Endothelial cell of umbilical vein (primary cell): ENCODE results near the gene MUC5AC.

Experiments
- EZH2 ChIP-seq: IDR thresholded peaks from 2 replicates; pipeline ENCODE4 v1.6.1; 2012; ENCODE audit warnings: borderline replicate concordance, low read depth, mild to moderate bottlenecking, moderate library complexity, low read length, inconsistent platforms; ENCODE audit not compliant: severe bottlenecking
- FOS ChIP-seq: IDR thresholded peaks from 2 replicates; pipeline ENCODE4 v1.6.1; 2011; ENCODE audit warnings: mild to moderate bottlenecking, low read length, moderate library complexity, borderline replicate concordance; ENCODE audit not compliant: insufficient read depth
- GATA2 ChIP-seq: IDR thresholded peaks from 2 replicates; pipeline ENCODE4 v1.7.0; 2011; ENCODE audit warnings: low read depth, mild to moderate bottlenecking, moderate library complexity, mixed read lengths, low read length; ENCODE audit not compliant: insufficient read length, insufficient read depth
- JUN ChIP-seq: IDR thresholded peaks from 2 replicates; pipeline ENCODE4 v1.6.1; 2011; ENCODE audit warnings: borderline replicate concordance, low read depth; ENCODE audit not compliant: insufficient read length, insufficient read depth
- POLR2A ChIP-seq: IDR thresholded peaks from 2 replicates; pipeline ENCODE4 v1.6.1; 2012; ENCODE audit warnings: low read depth, mild to moderate bottlenecking, control low read depth, low read length
- POLR2AphosphoS5 ChIP-seq: IDR thresholded peaks from 2 replicates; pipeline ENCODE4 v1.6.1; 2012; ENCODE audit warnings: low read depth, mild to moderate bottlenecking, control low read depth, low read length, moderate library complexity; ENCODE audit not compliant: insufficient read depth
- TF ChIP-seq, protein P1 (sequence below), 2 donors: IDR thresholded peaks; 1 replicate in 1 of 2; 2 replicates in 1 of 2; pipeline ENCODE4 v1.5.1; 2011; ENCODE audit warnings: low read length in 2 of 2, mild to moderate bottlenecking in 2 of 2, moderate library complexity in 2 of 2, control low read depth in 1 of 2, inconsistent platforms in 1 of 2, low read depth in 1 of 2; ENCODE audit not compliant: insufficient read depth in 1 of 2; ENCODE audit errors: extremely low read depth in 1 of 2
- TF ChIP-seq, protein P2 (sequence below): IDR thresholded peaks from 2 replicates; pipeline ENCODE4 v1.6.1; 2011; ENCODE audit not compliant: insufficient read depth, insufficient read length

DNA sequence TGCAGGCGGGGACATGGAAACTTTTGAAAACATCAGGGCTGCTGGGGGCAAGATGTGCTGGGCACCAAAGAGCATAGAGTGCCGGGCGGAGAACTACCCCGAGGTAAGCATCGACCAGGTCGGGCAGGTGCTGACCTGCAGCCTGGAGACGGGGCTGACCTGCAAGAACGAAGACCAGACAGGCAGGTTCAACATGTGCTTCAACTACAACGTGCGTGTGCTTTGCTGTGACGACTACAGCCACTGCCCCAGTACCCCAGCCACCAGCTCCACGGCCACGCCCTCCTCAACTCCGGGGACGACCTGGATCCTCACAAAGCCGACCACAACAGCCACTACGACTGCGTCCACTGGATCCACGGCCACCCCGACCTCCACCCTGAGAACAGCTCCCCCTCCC, 84.5 kb downstream of the MUC5AC start:
- TF ChIP-seq, protein P1, sequence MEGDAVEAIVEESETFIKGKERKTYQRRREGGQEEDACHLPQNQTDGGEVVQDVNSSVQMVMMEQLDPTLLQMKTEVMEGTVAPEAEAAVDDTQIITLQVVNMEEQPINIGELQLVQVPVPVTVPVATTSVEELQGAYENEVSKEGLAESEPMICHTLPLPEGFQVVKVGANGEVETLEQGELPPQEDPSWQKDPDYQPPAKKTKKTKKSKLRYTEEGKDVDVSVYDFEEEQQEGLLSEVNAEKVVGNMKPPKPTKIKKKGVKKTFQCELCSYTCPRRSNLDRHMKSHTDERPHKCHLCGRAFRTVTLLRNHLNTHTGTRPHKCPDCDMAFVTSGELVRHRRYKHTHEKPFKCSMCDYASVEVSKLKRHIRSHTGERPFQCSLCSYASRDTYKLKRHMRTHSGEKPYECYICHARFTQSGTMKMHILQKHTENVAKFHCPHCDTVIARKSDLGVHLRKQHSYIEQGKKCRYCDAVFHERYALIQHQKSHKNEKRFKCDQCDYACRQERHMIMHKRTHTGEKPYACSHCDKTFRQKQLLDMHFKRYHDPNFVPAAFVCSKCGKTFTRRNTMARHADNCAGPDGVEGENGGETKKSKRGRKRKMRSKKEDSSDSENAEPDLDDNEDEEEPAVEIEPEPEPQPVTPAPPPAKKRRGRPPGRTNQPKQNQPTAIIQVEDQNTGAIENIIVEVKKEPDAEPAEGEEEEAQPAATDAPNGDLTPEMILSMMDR (IDR thresholded peaks at IDR 0.05; ENCODE audit: extremely low read depth in 1 of 2, insufficient read depth in 1 of 2, low read depth in 1 of 2, low read length in 2 of 2), result no peak
- TF ChIP-seq, protein P2, sequence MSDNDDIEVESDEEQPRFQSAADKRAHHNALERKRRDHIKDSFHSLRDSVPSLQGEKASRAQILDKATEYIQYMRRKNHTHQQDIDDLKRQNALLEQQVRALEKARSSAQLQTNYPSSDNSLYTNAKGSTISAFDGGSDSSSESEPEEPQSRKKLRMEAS, result no peak
- TF ChIP-seq EZH2 (no peak), POLR2A (no peak), POLR2AphosphoS5 (no peak), GATA2 (no peak), FOS (no peak), JUN (no peak)
